ENCODE measurements around the gene UBE2R2.

The UBE2R2 gene, protein sequence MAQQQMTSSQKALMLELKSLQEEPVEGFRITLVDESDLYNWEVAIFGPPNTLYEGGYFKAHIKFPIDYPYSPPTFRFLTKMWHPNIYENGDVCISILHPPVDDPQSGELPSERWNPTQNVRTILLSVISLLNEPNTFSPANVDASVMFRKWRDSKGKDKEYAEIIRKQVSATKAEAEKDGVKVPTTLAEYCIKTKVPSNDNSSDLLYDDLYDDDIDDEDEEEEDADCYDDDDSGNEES

DNA sequence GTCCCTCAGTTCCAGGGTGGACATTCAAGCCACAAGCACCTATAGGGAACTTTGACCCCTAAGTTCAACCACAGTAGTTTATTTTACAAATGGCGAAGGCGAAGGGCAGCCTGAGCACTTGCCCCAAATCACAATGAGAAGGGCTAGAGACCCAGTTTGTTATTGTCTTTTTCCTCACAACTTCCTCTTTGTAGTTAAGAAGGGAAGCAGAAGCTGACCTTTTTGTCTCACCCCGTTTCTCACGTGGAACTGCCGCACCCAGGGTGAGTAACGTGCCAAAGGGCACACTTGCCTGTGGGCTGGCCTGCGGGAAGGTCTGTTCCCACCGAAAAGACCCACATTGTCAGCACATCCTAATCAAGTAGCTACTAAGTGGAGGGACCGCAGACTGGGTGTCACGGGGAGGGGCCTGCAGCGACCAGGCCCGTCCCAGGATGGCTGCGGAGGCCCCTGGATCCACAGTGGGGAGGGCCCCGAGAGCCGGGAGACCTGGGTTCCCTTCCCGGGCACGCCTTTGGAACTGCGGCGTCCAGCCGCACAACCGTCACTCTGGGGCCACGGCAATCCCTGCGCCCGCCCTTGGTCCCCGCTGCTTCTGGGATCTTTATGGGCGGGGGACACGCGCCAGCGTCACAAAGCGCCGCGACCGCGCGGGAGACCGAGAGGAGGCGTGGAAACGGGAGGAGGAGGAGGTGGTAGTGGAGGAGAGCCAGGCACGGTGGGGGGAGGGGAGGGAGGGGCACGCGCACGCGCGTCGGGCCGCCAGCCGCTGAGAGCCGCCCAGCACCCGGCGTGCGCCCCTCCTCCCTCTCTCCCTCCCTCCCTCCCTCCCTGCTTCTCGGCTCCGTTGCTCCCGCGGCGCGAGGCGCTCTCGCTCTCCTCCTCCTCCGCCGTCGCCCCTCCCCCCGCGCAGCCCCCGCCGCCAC, at the start of gene UBE2R2:
UBE2R2 (plus strand) TSS at position 834 of the 926 bp plus-strand sequence. CDS start 598 bp downstream, outside the sequence.
- ChIA-PET CTCF (interaction anchor here (0.7 to 3.7 kb wide), 6 partner anchors 34 to 442 kb away, joined by 3 to 21 read pairs (median 5); no protein-coding TSS in a partner anchor), POLR2A (no interaction called here)
- no peaks in the 10 kb centered on the region for H3K9me3 ChIP-seq (ENCODE audit: control insufficient read depth, insufficient read depth, low read depth, low read length)
- H3K4me3 ChIP-seq (ENCODE audit: low read depth, low read length): peak within 1 kb of the TSS; percentile 60
- H3K36me3 ChIP-seq (ENCODE audit: control insufficient read depth in 2 of 2, insufficient read depth in 1 of 2, low read length in 2 of 2): no peaks in the 10 kb centered on the region; a peak in 1 of 3 replicates
- H3K27ac ChIP-seq (ENCODE audit: extremely low read depth, low read depth, low read length): peak within 1 kb of the TSS; percentile 96
- H3K4me1 ChIP-seq (ENCODE audit: control insufficient read depth, insufficient read depth, low read length): peaks cover 2% of the 10 kb centered on the region; the same call in 1 of the 2 replicates
- no peak for TF ChIP-seq MYNN (tag by site-specific recombination; IDR thresholded peaks at IDR 0.05; ENCODE audit: borderline replicate concordance)
- no peak for TF ChIP-seq ZNF132 (tag by site-specific recombination; IDR thresholded peaks at IDR 0.05; ENCODE audit: borderline replicate concordance)
- TF ChIP-seq ZNF311 (tag by site-specific recombination; IDR thresholded peaks at IDR 0.05; ENCODE audit: borderline replicate concordance): no peak
- TF ChIP-seq, protein P1, sequence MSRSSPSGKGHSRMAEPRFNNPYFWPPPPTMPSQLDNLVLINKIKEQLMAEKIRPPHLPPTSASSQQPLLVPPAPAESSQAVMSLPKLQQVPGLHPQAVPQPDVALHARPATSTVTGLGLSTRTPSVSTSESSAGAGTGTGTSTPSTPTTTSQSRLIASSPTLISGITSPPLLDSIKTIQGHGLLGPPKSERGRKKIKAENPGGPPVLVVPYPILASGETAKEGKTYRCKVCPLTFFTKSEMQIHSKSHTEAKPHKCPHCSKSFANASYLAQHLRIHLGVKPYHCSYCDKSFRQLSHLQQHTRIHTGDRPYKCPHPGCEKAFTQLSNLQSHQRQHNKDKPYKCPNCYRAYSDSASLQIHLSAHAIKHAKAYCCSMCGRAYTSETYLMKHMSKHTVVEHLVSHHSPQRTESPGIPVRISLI (tag by site-specific recombination; IDR thresholded peaks at IDR 0.05): no peak
- TF ChIP-seq ZNF394 (tag by site-specific recombination; IDR thresholded peaks at IDR 0.05; ENCODE audit: borderline replicate concordance): peak; percentile 21; the same call in 1 of the 2 replicates
- TF ChIP-seq, protein P2, sequence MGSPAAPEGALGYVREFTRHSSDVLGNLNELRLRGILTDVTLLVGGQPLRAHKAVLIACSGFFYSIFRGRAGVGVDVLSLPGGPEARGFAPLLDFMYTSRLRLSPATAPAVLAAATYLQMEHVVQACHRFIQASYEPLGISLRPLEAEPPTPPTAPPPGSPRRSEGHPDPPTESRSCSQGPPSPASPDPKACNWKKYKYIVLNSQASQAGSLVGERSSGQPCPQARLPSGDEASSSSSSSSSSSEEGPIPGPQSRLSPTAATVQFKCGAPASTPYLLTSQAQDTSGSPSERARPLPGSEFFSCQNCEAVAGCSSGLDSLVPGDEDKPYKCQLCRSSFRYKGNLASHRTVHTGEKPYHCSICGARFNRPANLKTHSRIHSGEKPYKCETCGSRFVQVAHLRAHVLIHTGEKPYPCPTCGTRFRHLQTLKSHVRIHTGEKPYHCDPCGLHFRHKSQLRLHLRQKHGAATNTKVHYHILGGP (tag by site-specific recombination; IDR thresholded peaks at IDR 0.05): no peak
- 0 out of 2 replicates have a peak, but pooled peaks have one; percentile 50 for TF ChIP-seq ZNF324 (tag by site-specific recombination; IDR thresholded peaks at IDR 0.05)
- no peak for TF ChIP-seq ZNF404 (tag by site-specific recombination; IDR thresholded peaks at IDR 0.05)
- TF ChIP-seq, protein P3, sequence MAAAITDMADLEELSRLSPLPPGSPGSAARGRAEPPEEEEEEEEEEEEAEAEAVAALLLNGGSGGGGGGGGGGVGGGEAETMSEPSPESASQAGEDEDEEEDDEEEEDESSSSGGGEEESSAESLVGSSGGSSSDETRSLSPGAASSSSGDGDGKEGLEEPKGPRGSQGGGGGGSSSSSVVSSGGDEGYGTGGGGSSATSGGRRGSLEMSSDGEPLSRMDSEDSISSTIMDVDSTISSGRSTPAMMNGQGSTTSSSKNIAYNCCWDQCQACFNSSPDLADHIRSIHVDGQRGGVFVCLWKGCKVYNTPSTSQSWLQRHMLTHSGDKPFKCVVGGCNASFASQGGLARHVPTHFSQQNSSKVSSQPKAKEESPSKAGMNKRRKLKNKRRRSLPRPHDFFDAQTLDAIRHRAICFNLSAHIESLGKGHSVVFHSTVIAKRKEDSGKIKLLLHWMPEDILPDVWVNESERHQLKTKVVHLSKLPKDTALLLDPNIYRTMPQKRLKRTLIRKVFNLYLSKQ (tag by site-specific recombination; IDR thresholded peaks at IDR 0.05; ENCODE audit: borderline replicate concordance): no peak
- TF ChIP-seq, protein P4, sequence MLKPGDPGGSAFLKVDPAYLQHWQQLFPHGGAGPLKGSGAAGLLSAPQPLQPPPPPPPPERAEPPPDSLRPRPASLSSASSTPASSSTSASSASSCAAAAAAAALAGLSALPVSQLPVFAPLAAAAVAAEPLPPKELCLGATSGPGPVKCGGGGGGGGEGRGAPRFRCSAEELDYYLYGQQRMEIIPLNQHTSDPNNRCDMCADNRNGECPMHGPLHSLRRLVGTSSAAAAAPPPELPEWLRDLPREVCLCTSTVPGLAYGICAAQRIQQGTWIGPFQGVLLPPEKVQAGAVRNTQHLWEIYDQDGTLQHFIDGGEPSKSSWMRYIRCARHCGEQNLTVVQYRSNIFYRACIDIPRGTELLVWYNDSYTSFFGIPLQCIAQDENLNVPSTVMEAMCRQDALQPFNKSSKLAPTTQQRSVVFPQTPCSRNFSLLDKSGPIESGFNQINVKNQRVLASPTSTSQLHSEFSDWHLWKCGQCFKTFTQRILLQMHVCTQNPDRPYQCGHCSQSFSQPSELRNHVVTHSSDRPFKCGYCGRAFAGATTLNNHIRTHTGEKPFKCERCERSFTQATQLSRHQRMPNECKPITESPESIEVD (tag by site-specific recombination; IDR thresholded peaks at IDR 0.05): no peak
- no peak for TF ChIP-seq ZNF121 (tag by site-specific recombination; IDR thresholded peaks at IDR 0.05)
- no peak for TF ChIP-seq ZNF792 (tag by site-specific recombination; IDR thresholded peaks at IDR 0.05)
- TF ChIP-seq, protein P5, sequence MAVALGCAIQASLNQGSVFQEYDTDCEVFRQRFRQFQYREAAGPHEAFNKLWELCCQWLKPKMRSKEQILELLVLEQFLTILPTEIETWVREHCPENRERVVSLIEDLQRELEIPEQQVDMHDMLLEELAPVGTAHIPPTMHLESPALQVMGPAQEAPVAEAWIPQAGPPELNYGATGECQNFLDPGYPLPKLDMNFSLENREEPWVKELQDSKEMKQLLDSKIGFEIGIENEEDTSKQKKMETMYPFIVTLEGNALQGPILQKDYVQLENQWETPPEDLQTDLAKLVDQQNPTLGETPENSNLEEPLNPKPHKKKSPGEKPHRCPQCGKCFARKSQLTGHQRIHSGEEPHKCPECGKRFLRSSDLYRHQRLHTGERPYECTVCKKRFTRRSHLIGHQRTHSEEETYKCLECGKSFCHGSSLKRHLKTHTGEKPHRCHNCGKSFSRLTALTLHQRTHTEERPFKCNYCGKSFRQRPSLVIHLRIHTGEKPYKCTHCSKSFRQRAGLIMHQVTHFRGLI (tag by site-specific recombination; IDR thresholded peaks at IDR 0.05): no peak
- TF ChIP-seq ZNF2 (tag by site-specific recombination; IDR thresholded peaks at IDR 0.05): peak; percentile 85
- no peak for TF ChIP-seq ZNF48 (tag by site-specific recombination; IDR thresholded peaks at IDR 0.05)
- peak; percentile 78 for TF ChIP-seq ZBTB20 (tag by site-specific recombination; IDR thresholded peaks at IDR 0.05)
- TF ChIP-seq ZBTB21 (tag by site-specific recombination; IDR thresholded peaks at IDR 0.05): no peak
- TF ChIP-seq ZNF600 (tag by site-specific recombination; IDR thresholded peaks at IDR 0.05): peak; percentile 41; the same call in 1 of the 2 replicates
- TF ChIP-seq EGR2 (tag by site-specific recombination; IDR thresholded peaks at IDR 0.05; ENCODE audit: low read depth): peak; percentile 72
- TF ChIP-seq, protein P6, sequence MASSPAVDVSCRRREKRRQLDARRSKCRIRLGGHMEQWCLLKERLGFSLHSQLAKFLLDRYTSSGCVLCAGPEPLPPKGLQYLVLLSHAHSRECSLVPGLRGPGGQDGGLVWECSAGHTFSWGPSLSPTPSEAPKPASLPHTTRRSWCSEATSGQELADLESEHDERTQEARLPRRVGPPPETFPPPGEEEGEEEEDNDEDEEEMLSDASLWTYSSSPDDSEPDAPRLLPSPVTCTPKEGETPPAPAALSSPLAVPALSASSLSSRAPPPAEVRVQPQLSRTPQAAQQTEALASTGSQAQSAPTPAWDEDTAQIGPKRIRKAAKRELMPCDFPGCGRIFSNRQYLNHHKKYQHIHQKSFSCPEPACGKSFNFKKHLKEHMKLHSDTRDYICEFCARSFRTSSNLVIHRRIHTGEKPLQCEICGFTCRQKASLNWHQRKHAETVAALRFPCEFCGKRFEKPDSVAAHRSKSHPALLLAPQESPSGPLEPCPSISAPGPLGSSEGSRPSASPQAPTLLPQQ (tag by site-specific recombination; IDR thresholded peaks at IDR 0.05): no peak
- peak; percentile 77 for TF ChIP-seq SP2 (tag by site-specific recombination; IDR thresholded peaks at IDR 0.05)
- peak; percentile 86 for TF ChIP-seq KLF16 (tag by site-specific recombination; IDR thresholded peaks at IDR 0.05)
- TF ChIP-seq ZFP37 (tag by site-specific recombination; IDR thresholded peaks at IDR 0.05): no peak
- peak; percentile 43; the same call in 1 of the 2 replicates for TF ChIP-seq KLF7 (tag by site-specific recombination; IDR thresholded peaks at IDR 0.05; ENCODE audit: borderline replicate concordance)
- TF ChIP-seq ZSCAN16 (tag by site-specific recombination; IDR thresholded peaks at IDR 0.05): 0 out of 2 replicates have a peak, but pooled peaks have one; percentile 15
- TF ChIP-seq ZNF768 (tag by site-specific recombination; IDR thresholded peaks at IDR 0.05): no peak
